Measurements from ENCODE around the gene DLK2.

The DLK2 gene

DNA sequence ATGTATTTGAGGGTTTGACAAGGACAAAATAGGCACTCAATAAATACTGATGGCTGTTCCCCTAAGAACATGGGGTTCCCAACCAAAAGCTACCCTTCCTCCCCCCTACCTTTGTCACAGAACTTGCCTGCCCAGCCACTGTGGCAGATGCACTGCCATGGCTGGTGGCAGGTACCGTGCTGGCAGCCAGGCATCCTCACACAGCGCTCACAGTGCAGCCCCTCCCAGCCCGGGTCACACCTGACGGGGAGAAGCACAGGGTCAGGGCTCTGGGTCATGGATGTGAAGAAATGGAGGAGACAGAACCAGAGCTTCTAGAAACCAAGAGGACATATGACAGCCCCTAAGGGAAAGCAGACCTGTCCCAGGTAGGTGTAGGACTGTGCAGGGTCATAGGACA lies 2.5 kb downstream of the DLK2 start:
- FAIRE-seq: no peak

DNA sequence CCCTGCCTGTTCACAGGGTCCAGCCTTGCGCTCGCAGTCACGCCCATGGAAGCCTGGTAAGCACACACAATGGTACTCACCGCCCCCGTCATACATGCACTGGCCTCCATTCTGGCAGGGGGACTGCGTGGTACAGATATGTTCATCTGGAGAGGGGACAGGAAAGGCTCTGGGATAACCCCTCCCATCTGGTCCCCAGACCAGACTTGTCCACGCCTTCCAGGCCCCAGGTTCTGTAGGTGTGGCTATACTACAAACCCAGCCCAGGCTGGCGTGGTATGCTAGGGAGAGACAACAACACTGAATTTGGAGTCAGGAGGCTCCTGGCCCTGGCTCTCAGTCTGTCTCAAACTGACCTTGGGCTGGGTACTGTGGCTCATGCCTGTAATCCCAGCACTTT lies 3.4 kb downstream of the DLK2 start:
- no peak for FAIRE-seq

DNA sequence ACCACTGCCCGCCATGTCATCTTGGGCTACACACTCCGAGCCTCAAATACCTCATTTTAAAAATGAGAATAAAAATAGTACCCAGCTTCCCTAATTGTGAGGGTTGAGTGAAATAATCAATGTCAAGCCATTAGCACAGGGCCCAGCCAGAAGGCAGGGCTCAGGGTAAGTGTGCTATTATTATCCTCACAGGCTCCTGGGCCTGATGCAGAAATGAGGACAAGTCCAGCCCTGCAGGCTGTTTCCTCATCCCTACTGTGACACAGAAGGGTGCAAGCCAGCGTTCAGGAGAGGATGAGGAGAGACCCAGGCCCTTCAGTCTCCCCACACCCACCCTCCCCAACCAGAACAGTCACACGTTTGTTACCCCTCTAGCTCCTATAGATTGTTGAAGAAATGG lies 4.0 kb downstream of the DLK2 start:
- FAIRE-seq: no peak

DNA sequence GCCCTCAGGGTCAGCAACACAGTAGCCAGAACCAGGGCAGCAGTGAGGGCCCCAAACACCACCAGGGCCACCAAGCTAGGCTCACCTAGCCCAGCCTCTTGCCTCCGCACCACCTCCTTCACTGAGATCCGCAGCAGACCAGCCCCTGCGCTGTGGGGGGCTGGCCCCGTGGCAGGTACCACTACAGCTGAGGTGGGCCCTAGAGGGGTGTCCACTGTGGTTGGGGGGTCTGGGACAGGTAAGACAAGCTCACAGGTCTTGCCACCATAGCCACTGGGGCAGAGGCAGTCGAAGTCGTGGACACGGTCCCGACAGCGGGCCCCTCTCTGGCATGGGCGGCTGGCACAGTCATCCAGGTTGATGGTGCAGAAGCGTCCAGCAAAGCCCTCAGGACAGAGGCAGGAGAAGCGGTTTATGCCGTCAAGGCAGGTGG lies 4.6 kb downstream of the DLK2 start:
- no peak for FAIRE-seq

DNA sequence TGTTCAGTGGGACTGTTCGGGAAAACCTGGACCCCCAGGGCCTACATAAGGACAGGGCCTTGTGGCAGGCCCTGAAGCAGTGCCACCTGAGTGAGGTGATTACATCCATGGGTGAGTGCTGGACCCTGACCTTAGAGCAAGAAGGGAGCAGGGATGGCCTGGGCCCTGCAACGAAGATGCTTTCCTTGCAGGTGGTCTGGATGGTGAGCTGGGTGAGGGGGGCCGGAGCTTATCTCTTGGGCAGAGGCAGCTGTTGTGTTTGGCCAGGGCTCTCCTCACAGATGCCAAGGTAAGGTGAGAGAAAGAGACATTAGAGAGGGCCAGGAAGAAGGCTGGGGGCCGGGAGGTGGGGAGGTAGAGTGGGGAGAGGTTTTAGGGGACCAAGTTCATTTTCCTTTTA lies 6.4 kb downstream of the DLK2 start:
- FAIRE-seq: no peak

DNA sequence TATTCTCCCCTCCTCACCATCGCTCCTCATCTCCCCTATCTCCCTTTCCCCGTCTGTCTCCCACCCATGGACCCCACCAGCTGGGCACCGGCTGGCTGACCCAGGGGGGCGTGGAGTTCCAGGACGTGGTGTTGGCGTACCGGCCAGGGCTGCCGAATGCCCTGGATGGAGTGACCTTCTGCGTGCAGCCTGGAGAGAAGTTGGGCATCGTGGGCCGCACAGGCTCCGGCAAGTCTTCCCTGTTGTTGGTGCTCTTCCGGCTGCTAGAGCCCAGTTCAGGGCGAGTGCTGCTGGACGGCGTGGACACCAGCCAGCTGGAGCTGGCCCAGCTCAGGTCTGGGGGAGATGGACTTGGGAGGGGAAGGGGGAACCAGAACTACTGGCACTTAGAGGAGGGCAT lies 7.7 kb downstream of the DLK2 start:
- FAIRE-seq: no peak

DNA sequence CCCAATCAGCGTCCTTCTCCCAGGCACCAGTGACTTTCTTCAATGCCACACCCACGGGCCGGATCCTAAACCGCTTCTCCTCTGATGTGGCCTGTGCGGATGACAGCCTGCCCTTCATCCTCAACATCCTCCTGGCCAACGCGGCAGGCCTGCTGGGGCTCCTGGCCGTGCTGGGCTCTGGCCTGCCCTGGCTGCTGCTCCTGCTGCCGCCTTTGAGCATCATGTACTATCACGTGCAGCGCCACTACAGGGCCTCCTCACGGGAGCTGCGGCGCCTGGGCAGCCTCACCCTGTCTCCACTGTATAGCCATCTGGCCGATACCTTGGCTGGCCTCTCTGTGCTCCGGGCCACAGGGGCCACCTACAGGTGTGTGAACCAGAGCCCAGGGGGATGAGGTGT lies 9.8 kb downstream of the DLK2 start:
- no peak for FAIRE-seq

DNA sequence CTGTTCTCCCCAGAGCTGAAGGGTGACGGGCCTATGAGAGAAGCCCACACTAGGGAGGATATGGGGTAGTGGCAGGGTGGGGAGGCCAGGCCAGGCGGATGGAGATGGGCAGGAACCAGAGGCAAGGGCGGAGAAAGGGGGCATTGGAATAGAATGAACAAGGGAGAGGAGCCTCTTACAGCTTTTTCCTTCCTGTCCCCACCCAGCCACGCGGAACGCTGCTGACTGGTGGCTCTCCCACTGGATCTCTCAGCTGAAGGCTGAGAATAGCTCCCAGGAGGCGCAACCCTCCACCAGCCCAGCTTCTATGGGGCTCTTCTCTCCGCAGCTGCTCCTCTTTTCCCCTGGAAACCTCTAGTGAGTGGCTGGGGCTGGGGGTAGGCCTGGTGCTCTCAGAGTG lies 10.8 kb downstream of the DLK2 start:
- no peak for FAIRE-seq

DNA sequence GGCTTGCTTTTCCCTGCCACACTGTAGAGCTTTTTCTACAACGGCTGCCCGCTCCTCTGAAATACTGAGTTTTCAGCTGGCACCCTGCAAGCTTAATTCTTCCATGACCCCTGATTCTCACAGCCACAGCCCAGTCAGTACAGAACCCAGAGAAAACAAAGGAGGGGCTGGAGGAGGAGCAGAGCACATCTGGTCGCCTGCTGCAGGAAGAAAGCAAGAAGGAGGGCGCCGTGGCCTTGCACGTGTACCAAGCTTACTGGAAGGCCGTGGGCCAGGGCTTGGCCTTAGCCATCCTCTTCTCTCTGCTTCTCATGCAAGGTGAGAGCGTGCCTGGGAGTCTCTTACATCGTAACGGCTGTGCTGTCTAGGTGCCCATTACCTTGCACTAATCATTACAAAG lies 11.3 kb downstream of the DLK2 start:
- FAIRE-seq: no peak

DNA sequence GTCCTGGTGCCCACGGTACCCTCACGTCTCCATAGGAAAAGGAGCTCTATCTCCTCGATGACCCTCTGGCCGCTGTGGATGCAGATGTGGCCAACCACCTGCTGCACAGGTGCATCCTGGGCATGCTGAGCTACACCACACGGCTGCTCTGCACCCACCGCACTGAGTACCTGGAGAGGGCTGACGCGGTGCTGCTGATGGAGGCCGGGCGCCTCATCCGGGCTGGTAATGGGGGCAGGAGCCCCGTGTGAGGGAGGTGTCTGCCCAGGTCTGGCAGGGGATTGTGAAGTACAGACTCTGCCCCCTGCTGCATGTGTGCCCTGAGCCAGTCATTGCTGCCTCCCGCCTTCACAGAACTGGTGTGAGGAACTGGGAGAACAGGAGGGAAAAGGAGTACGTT lies 12.4 kb downstream of the DLK2 start:
- FAIRE-seq: no peak

DNA sequence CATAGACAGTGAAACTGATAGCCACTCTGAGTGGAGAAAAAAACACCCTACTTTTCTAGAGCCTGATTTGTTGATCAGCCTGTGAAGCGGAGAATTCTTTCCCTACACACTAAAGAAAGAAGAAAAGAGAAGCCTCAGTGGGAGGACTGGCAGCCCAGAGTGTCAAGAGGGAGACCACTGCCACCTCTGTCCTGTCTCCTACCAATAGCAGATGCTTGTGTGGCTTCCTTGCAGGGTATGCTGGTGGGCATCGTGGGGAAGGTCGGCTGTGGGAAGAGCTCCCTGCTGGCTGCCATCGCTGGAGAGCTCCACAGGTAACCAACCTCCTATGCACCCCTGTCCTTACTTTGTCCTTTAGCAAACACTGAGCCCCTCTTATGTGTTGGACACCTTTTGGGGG lies 17.6 kb downstream of the DLK2 start:
- FAIRE-seq: no peak

DNA sequence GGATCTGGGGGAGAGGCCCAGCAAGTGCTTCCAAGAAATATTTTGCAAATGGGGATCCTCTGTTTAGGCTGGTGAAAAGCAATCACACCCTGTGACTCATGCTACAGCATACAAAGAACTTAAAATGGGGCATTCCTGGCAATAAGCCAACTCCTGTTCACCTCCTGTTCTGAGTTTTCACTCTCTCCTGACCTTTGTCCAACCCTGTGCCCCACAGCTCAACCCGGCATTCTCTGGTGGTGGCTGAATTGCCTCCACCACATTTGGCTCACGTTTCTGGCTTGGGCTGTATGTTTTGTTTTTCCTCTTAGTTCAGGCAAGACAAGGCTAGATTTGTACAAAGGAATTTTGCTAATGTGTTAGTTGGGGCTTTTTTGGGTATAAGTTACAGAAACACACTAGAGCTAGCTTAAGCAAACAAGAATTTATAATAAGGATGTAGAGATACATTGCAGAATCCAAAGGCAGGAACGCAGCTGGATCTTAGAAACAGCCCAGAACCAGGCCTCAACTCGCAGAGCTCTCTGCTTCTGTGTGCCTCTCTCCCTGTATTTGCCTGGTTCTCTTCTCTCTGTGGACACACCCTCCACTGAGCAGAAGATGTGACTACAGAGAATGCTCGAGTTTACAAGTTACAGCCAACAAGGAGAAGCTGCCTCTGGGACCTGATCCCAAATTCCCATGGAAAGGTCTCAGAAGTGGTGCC lies 18.6 kb downstream of the DLK2 start:
- FAIRE-seq: no peak

DNA sequence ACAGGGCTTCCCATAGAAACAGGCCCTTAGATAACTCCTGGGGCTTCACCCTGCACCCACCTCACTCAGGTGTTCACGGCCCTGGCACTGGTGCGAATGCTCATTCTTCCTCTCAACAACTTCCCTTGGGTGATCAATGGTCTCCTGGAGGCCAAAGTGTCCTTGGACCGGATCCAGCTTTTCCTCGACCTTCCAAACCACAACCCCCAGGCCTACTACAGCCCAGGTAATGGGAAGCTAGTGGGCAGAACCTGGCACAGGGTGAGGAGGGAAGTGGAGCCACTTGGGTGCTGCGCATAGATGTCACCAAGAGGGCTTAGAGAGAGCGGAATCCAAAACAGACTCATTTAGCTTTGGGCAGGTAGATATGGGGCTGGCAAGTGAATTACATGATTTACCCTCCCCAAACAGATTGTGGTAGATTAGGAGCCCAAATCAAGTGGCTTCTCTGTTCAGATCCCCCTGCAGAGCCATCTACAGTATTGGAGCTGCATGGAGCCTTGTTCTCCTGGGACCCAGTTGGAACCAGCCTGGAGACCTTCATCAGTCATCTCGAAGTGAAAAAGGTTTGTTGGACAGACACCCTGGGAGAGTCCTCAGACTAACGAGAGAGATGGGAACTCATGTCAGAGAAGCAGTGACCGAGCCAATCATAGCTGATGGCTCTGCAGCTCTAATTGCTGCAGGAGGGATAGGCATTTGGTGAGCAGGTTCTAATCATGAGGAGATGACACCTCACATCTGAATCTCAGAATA lies 19.5 kb downstream of the DLK2 start:
- no peak for FAIRE-seq

DNA sequence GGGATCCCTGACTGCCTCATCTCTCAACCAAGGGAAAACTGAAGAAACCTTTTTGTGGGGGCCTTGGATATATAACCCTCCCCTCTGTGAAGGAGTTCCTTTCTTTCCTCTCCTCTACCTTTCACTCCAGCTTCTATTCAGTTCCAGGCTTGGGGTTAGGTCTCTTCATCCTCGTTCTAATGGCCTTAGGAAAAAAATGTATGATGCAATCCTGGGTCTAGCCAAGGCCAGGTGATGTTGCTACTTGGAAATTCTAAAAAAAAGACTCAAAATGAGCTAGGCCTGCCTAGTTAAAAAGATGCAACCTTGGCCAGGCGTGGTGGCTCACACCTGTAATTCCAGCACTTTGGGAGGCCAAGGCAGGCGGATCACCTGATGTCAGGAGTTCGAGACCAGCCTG lies 20.4 kb downstream of the DLK2 start:
- no peak for FAIRE-seq

DNA sequence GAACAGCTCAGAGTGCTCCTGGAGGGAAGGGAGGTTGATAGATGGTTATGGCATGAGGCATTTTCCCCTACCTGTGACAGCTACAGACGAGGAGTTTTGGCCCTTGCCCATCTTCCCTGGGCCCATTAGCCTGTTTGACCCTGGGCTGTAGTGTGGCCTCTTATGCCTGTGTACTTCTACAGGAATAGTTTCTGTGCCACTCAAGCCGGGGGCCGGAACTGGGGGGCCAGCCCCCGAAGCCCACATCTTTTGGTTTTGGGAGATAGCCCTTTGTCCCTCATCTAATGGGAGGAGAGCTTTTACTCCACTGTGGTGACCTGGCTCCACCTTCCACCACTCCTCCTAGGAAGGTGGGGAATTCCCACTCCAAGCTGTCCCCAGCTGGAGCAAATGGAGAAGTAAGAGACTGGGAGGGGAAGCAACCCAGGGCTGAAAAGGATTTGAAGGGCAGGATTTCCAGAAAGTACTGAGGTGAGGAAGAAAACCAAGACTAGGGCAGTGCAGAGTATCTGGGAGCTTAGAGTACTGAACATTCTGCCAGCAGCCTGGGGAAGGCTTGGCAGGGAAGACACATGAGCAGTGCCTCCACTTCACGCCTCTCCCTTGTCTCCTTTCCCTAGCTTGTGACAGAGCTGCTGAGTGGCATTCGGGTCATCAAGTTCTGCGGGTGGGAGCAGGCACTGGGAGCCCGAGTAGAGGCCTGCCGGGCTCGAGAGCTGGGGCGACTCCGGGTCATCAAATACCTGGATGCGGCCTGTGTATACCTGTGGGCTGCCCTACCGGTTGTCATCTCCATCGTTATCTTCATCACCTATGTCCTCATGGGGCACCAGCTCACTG lies 21.1 kb downstream of the DLK2 start:
- FAIRE-seq: no peak

DNA sequence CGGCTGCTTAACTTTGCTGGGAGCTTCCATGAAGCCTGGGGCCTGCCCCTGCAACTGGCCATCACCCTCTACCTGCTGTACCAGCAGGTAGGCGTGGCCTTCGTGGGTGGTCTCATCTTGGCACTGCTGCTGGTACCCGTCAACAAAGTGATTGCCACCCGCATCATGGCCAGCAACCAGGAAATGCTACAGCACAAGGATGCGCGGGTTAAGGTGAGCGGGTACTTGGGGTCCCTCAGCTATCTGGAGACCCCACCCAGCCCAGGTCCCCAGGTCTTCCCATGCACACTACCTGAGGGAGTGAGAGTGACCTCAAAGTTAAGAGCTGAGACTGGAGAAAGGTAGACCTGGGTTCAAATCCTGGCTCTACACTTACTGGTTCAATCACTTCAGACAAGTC lies 22.2 kb downstream of the DLK2 start:
- FAIRE-seq: no peak

DNA sequence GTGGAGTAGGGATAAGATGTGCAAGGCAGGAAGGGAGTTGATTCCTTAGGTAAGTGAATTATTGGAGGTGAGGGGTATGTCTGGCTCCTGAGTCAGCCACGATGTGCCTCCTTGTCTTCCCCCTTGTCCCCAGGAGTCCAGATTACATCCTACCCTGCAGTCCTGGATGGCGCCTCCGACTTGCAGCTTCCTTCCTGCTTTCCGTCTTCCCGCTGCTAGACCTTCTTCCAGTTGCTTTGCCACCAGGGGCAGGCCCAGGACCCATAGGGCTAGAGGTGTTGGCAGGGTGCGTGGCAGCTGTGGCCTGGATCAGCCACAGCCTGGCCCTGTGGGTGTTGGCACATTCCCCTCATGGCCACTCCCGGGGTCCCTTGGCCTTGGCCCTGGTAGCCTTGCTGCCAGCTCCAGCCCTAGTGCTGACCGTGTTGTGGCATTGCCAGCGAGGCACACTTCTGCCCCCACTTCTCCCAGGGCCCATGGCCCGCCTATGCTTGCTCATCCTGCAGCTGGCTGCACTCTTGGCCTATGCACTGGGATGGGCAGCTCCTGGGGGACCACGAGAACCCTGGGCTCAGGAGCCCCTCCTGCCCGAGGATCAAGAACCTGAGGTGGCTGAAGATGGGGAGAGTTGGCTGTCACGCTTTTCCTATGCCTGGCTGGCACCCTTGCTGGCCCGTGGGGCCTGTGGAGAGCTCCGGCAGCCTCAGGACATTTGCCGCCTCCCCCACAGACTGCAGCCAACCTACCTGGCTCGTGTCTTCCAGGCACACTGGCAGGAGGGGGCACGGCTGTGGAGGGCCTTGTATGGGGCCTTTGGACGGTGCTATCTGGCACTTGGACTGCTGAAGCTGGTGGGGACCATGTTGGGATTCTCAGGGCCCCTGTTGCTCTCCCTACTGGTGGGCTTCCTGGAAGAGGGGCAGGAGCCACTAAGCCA lies 23.1 kb downstream of the DLK2 start:
- FAIRE-seq: no peak

DNA sequence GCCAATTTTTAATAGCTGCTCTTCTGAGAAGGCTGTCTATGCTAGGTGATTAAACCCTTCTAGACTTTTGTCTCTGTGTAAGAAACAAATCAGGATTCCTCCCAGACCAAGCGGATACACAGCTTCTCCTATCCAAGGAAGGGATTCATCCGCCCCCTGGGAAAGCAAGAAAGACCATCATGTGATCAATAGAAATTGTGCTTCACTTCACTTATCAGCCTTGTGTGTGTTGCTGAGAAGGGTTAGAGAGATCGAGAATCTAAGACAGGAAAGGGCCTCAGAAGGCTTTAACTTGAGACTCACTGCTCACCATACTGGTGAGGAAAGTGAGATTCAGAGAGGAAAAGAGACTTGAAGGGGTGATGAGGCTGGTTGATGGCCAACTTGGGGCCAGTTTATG lies 26.5 kb downstream of the DLK2 start:
- FAIRE-seq: no peak

DNA sequence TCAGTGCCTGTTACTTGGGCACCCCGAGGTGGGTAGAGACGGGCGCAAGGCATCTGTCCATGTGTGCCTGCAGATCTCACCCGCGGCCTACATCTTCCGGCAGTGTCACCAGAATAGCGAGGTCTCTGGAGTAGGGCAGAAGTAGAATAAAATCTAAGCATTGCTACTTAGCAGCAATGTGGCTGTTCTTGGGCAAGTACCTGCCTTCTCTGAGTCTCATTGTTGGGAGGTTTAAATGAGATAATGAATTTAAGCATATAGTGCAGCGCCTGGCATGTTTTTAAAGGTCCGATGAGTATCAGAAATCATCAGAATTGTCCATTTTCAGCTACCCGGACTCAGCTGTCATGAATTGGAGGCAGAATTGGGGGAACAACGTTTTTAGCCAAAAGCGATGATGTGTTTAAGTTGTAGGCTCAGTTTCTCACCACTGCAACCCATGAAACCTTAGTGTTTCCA lies 27.2 kb downstream of the DLK2 start:
- no peak for FAIRE-seq

DNA sequence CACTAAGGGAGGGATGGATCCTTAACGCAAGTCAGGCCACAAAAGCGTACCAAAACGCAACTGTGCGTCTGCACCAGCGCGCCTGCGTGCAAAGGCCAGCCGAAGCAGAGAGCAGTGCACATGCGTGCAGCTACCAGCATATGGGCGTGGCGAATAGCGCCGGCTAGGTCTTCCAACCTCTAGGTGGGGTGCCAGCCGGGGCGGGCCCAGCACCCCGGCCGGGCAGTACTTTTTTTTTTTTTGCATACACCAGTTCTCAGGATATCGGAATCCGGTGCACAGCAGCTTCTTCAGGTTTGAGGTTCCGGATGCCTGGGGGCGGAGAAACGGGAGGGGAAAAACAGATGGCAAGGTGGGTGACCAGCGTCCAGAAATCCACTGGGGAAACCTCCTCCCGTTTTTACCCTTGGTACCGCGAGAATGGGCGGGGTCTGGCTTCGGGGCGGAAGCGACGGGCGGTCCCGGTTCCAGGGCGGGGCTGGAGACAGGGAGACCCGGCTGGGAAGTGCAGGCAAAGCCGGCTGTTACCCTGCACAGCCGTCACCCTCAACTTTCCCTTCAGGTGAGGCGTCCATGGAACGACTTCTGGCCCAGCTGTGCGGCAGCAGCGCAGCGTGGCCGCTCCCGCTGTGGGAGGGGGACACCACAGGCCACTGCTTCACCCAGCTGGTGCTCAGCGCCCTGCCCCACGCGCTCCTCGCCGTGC lies 27.8 kb downstream of the DLK2 start, which contains the start of gene ABCC10:
Gene ABCC10, plus strand, starts transcription at position 136 of the 706 bp plus-strand sequence. Its CDS starts 438 bp downstream, at position 574.
- no peak for FAIRE-seq

DNA sequence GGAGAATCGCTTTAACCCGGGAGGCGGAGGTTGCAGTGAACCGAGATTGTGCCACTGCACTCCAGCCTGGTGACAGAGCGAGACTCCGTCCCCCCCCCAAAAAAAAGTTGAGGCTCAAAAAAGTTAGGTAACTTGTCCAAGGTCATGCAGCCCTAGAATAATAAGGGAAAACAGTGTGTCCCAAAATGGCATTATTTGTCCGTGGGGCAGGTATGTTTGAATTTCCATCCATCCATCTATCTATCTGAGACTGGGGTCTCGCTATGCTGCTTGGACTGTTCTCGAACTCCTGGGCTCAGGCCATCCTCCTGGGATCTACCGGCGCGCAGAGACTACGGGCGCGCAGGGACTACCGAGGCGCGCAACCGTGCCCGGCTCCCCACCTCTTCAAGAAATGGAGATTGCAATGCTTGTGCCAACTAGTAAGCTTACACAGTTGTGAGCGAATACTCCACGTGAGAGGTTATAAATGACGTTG lies 28.4 kb downstream of the DLK2 start:
- no peak for FAIRE-seq
